ENCODE measurements around the gene KCNQ1OT1. TPM values are rescaled to one million over a fixed set of nuclear protein-coding genes. Genes with fewer than 3 reads are reported as not detected.

KCNQ1OT1 gene
- total RNA-seq, 1 donor from 2014 or later = 1.6 TPM

- ATAC-seq = no peak
- no peaks in the 10 kb centered on the region for H3K4me1 ChIP-seq
- no peaks in the 10 kb centered on the region for H3K36me3 ChIP-seq
- H3K27ac ChIP-seq = no peak overlapping the region
- H3K9me3 ChIP-seq = no peaks in the 10 kb centered on the region
- no peak for TF ChIP-seq CTCF (IDR thresholded peaks at IDR 0.05)
- intact Hi-C loops (cut with DNase I) = no loop called here
- H3K4me3 ChIP-seq = no peak overlapping the region
- peak; percentile 35 for DNase-seq
- H3K27me3 ChIP-seq (ENCODE audit: low read depth) = no peaks in the 10 kb centered on the region
Observed at GRCh38 chr11:2580571-2581001, 119.2 kb downstream of the KCNQ1OT1 start.

- TF ChIP-seq CTCF (IDR thresholded peaks at IDR 0.05) = no peak
- H3K4me1 ChIP-seq = no peaks in the 10 kb centered on the region
- H3K36me3 ChIP-seq = no peaks in the 10 kb centered on the region
- no peak overlapping the region for H3K27ac ChIP-seq
- no peak for ATAC-seq
- no peaks in the 10 kb centered on the region for H3K9me3 ChIP-seq
- intact Hi-C loops (cut with DNase I) = no loop called here
- no peak overlapping the region for H3K4me3 ChIP-seq
- peak; percentile 19 for DNase-seq
- H3K27me3 ChIP-seq (ENCODE audit: low read depth) = no peaks in the 10 kb centered on the region
Observed at GRCh38 chr11:2580061-2580421, 119.8 kb downstream of the KCNQ1OT1 start.

- TF ChIP-seq CTCF (IDR thresholded peaks at IDR 0.05) = no peak
- H3K27ac ChIP-seq = no peak overlapping the region
- H3K9me3 ChIP-seq = no peaks in the 10 kb centered on the region
- intact Hi-C loops (cut with DNase I) = no loop called here
- H3K36me3 ChIP-seq = no peaks in the 10 kb centered on the region
- H3K4me1 ChIP-seq = no peaks in the 10 kb centered on the region
- ATAC-seq (no peak), DNase-seq (peak; percentile 36)
- no peaks in the 10 kb centered on the region for H3K27me3 ChIP-seq (ENCODE audit: low read depth)
- no peak overlapping the region for H3K4me3 ChIP-seq
Observed at GRCh38 chr11:2579315-2580060, 120.3 kb downstream of the KCNQ1OT1 start.

GRCh38 chr11:2578929-2579270 lies 120.9 kb downstream of the KCNQ1OT1 start:
- DNase-seq (no peak), ATAC-seq (no peak)
- Histone ChIP-seq H3K4me3 (no peak overlapping the region), H3K27me3 (ENCODE audit: low read depth) (no peaks in the 10 kb centered on the region), H3K4me1 (no peaks in the 10 kb centered on the region), H3K9me3 (no peaks in the 10 kb centered on the region), H3K36me3 (no peaks in the 10 kb centered on the region), H3K27ac (no peak overlapping the region)
- no peak for TF ChIP-seq CTCF (IDR thresholded peaks at IDR 0.05)
- intact Hi-C loops (cut with DNase I) = no loop called here

GRCh38 chr11:2577991-2578928 lies 121.5 kb downstream of the KCNQ1OT1 start:
- DNase-seq (peak; percentile 42), ATAC-seq (no peak)
- Histone ChIP-seq H3K4me3 (no peak overlapping the region), H3K27me3 (ENCODE audit: low read depth) (no peaks in the 10 kb centered on the region), H3K9me3 (no peaks in the 10 kb centered on the region), H3K4me1 (no peaks in the 10 kb centered on the region), H3K36me3 (no peaks in the 10 kb centered on the region), H3K27ac (no peak overlapping the region)
- TF ChIP-seq CTCF (IDR thresholded peaks at IDR 0.05) = no peak
- intact Hi-C loops (cut with DNase I) = no loop called here
